ENCODE measurements around the gene RSAD2.

DNA sequence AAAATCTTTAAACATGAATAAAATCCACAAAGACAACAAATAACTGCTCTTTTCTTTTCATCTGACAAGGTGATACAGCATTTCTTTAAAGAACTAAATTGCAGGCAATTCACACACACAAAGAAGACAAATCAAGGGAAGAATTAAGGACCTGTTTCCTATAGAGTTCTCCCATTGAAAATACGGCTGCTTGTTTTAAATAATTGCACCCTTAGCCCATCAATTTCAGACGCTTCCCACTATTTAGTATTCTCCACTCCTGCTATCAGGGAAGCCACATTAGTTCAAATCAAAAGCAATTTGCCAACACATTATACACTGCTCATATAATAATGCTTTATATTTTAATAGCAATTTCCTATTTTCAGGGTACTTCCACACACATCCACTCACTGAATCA, 23.2 kb upstream of the RSAD2 start:
- TF ChIP-seq EZH2 (IDR thresholded peaks at IDR 0.05) = no peak
- no peak for TF ChIP-seq POLR2AphosphoS5 (IDR thresholded peaks at IDR 0.05; ENCODE audit: borderline replicate concordance, low read depth, low read length)
- no peak for TF ChIP-seq FOXP2 (optimal IDR thresholded peaks at IDR 0.05; ENCODE audit: control extremely low read depth, extremely low read length, insufficient read depth)
